Activated T-cell treated with anti-CD3 and anti-CD28 coated beads, Interleukin-2, amount 50 U/mL, for 72 hours (primary cell): Measurements from ENCODE around the gene SMARCD1. TPM values are rescaled to one million over a fixed set of nuclear protein-coding genes. Genes with fewer than 3 reads are reported as not detected.

ENCODE experiments used
- ATAC-seq, 2 donors: fragments of 150-1000 bp; cut with Tn5 transposase; replicated peaks in 1 of 2; 2 replicates each; pipeline ENCODE4 v1.10.0; 2021; ENCODE audit warnings: moderate library complexity in 2 of 2, mild to moderate bottlenecking in 1 of 2
- DNase-seq, 2 donors: peaks; one replicate each; pipeline ENCODE4 v3.0.0; 2021 to 2022; ENCODE audit warnings: mixed read lengths in 1 of 2
- H3K27ac Mint-ChIP-seq: one replicate; pipeline ENCODE4 v1.8.0; 2022; ENCODE audit warnings: mild to moderate bottlenecking, moderate library complexity, mixed read lengths
- H3K27me3 Mint-ChIP-seq: one replicate; pipeline ENCODE4 v1.8.0; 2022; ENCODE audit warnings: low read depth, mixed read lengths
- H3K36me3 Mint-ChIP-seq, 2 donors: one replicate each; pipeline ENCODE4 v1.8.0; 2022; ENCODE audit warnings: mixed read lengths in 2 of 2, mild to moderate bottlenecking in 1 of 2; ENCODE audit not compliant: insufficient read depth in 2 of 2
- H3K4me1 Mint-ChIP-seq: one replicate; pipeline ENCODE4 v1.8.0; 2022; ENCODE audit warnings: low read depth, mixed read lengths
- H3K4me3 Mint-ChIP-seq, 2 donors: one replicate each; pipeline ENCODE4 v1.8.0; 2022; ENCODE audit warnings: mild to moderate bottlenecking in 2 of 2, mixed read lengths in 2 of 2, moderate library complexity in 2 of 2
- H3K9me3 Mint-ChIP-seq, 2 donors: one replicate each; pipeline ENCODE4 v1.8.0; 2022; ENCODE audit warnings: mixed read lengths in 2 of 2
- total RNA-seq, 2 donors: library from RNA; stranded (reverse); gene quantifications; one replicate each; pipeline ENCODE4 v1.2.3, GENCODE V29; 2022

The SMARCD1 gene
- total RNA-seq, result 100 to 1,000 TPM in 1 of 2 donors, 10 to 100 TPM in 1; 91.0 to 111 TPM

DNA sequence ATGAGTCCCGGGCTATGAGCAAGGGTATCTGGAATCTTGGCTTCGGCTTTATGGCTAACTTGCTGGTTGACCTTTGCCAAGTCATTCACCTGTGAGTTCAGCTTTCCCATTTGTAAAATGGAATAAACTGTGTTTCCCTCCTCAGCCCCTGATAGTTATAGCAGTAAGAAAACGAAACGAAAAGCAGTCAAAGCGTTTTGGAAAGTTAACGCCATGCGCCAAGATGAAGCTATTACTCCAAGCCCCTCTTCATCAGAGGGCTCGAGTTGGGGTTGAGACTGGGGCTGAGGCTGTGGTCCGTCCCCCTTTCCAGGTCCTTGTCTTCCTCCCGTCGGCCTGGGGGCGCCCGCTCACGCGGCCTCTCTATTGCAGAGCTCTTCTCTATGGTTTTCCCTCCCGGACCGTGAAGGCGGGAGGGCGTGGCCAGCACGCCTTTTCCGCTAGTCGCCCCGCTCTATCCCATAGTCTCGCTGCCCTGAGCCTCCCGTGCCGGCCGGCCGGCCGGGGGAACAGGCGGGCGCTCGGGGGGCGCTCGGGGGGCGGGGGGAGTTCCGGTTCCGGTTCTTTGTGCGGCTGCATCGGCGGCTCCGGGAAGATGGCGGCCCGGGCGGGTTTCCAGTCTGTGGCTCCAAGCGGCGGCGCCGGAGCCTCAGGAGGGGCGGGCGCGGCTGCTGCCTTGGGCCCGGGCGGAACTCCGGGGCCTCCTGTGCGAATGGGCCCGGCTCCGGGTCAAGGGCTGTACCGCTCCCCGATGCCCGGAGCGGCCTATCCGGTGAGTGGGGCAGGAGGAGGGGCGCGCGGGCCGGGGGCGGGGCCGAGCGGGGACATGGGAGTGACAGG, at the start of gene SMARCD1:
TSS of gene SMARCD1 (plus strand) at position 568 of the 840 bp plus-strand sequence. CDS start at position 596, 28 bp downstream.
- peaks cover 56% of the 10 kb centered on the region for H3K4me1 Mint-ChIP-seq
- H3K36me3 Mint-ChIP-seq, result peaks cover 2 to 9% of the 10 kb centered on the region in 2 donors
- no peaks in the 10 kb centered on the region for H3K9me3 Mint-ChIP-seq
- peak; percentile 86 to 91 for ATAC-seq
- H3K27ac Mint-ChIP-seq, result peak within 1 kb of the TSS; percentile 96
- H3K27me3 Mint-ChIP-seq, result no peaks in the 10 kb centered on the region
- peak; percentile 87 to 90 for DNase-seq
- peak within 1 kb of the TSS; percentile 92 to 93 for H3K4me3 Mint-ChIP-seq

DNA sequence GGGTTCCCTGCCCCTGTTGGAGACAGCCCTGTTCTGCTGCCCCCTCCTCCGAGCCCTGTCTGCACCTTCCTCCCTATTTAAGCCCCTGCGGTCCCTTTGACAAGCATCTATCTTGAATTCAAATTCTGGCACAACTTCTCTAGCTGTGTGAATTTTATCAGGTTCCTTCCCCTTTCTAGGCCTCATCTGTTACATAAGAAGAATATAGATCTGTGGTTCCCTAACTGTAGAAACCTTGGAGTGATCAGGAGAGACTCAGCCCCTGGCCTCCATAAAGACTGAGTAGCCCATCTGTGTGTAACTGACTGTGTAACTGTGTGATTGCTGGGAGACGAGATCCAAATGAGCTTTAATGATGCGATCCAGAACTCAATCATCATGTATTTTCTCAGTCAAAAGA, 46.8 kb upstream of the SMARCD1 start:
- no peaks in the 10 kb centered on the region for H3K36me3 Mint-ChIP-seq
- H3K4me3 Mint-ChIP-seq, result no peak overlapping the region
- ATAC-seq, result no peak
- H3K9me3 Mint-ChIP-seq, result no peaks in the 10 kb centered on the region
- H3K27ac Mint-ChIP-seq, result no peak overlapping the region
- H3K27me3 Mint-ChIP-seq, result peaks cover 22% of the 10 kb centered on the region
- H3K4me1 Mint-ChIP-seq, result peaks cover 27% of the 10 kb centered on the region
- no peak for DNase-seq

DNA sequence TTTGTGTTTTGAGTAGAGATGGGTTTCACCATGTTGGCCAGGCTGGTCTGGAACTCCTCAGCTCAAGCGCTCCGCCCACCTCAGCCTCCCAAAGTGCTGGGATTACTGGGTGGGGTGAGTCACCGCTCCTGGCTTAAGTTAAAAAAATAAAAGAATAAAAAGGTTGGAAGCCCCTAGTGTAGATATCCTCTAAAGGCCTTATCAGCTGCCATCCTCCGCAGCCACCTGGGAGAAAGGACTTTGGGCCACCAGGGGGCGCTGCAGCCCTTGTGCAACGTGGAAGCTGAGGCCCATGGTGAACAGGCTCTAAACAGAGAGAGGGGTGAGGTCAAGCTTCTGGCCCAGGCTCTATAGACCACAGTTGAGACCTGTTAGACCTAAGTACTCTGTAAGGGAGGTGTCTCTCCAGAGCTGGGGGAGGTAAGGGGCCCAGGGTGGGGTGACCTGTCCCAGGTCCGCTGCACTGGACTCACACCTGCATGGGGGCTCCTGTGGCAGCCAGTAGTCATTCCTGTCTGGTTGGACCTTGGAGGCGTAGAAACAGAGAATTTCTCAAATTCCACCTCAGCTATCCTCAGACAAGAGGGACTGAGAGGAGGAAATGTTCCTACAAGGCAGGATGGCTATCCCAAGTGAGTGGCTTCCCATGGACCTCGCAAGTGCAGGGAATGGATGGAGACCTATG, 45.8 kb upstream of the SMARCD1 start:
- Mint-ChIP-seq H3K27me3 (peaks cover 18% of the 10 kb centered on the region), H3K9me3 (no peaks in the 10 kb centered on the region), H3K27ac (peak overlapping the region; percentile 22), H3K4me3 (no peak overlapping the region), H3K36me3 (no peaks in the 10 kb centered on the region), H3K4me1 (peaks cover 35% of the 10 kb centered on the region)
- DNase-seq (peak; percentile 87 to 92), ATAC-seq (peak; percentile 59 to 74)

DNA sequence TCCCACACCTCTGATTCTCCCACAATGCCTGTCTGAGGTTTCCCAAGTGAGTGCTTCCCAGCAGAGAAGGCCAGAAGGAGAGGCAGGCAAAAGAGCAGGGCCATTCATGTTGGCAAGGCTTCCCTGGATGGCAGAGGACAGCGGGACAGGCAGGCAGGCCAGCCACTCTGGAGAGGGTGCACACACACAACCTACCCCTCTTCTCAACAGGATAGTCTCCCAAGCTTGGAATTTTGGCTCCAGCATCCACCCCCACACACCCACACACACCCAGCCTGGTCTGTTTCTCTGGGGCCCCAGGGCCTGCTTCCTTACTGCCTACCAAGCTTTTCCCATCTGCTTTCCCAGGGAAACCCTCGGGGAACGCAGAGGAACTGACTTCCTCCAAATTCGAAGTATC, 44.5 kb upstream of the SMARCD1 start:
- Mint-ChIP-seq H3K36me3 (no peaks in the 10 kb centered on the region), H3K27me3 (peaks cover 10% of the 10 kb centered on the region), H3K27ac (no peak overlapping the region), H3K4me1 (peaks cover 37% of the 10 kb centered on the region), H3K4me3 (no peak overlapping the region), H3K9me3 (no peaks in the 10 kb centered on the region)
- ATAC-seq (no peak), DNase-seq (no peak)

DNA sequence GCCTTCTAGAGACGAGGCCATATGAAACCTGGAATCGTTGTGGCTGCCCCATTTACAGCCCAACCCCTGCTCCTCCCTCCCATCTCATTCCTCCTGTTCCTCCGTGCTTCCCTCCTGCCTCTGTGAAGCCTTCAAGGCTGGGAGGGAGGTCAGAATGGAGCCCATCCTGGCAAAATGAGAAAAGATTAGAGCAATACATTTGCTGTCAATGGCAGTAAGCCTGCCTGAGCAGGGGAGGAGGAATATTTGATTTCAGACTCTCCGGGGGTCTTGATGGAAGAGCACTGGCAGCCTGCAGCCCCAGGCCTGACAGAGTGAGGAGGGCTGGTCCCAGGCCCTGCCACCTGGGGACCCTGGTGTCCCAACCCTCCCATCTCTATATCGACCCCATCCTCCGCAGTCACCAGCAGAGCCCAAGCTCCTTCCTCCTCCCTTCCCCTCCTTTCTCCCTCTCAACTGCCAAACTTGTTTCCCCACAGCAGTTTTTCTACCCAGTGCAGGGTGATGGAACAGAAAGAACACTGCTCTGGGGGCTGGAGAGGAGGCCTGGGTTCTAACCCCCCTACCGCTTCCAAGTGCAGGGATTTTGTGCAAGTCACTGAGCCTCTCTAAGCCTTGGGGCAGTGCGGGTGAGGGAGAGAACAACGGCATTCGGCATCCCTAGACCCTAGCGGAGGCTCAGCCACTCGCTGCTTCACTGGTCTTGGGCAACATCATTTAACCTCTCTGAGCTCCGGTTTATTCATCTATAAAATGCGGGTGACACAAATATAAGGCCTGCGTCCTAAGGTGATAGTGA, 43.9 kb upstream of the SMARCD1 start:
- H3K4me1 Mint-ChIP-seq, result peaks cover 37% of the 10 kb centered on the region
- ATAC-seq, result no peak
- H3K27ac Mint-ChIP-seq, result no peak overlapping the region
- no peaks in the 10 kb centered on the region for H3K36me3 Mint-ChIP-seq
- peaks cover 4% of the 10 kb centered on the region for H3K27me3 Mint-ChIP-seq
- no peaks in the 10 kb centered on the region for H3K9me3 Mint-ChIP-seq
- H3K4me3 Mint-ChIP-seq, result no peak overlapping the region
- DNase-seq, result no peak

DNA sequence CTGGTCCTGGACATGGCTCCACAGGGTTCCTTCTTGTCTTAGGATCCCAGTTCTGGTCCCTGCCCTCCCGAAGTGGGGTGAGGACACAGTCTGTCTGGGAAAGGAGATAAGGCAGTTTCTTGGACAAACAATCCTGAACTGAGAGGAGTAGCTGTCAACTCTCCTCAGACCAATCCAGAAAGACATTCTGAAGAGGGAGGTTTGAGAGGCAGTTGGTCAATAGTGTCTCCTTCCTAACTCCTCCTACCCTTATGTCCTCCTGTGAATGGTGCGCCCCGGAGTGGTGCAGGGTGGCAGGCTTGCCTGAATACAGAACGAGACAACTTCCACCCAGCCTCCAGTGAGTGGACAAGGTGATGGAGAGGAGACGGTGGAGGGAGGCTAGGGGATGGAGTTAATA, 43.2 kb upstream of the SMARCD1 start:
- Mint-ChIP-seq H3K27ac (no peak overlapping the region), H3K36me3 (no peaks in the 10 kb centered on the region), H3K9me3 (no peaks in the 10 kb centered on the region), H3K27me3 (no peaks in the 10 kb centered on the region), H3K4me1 (peaks cover 37% of the 10 kb centered on the region), H3K4me3 (peak overlapping the region in 1 of 2 donors; percentile 36)
- DNase-seq (no peak), ATAC-seq (no peak)

DNA sequence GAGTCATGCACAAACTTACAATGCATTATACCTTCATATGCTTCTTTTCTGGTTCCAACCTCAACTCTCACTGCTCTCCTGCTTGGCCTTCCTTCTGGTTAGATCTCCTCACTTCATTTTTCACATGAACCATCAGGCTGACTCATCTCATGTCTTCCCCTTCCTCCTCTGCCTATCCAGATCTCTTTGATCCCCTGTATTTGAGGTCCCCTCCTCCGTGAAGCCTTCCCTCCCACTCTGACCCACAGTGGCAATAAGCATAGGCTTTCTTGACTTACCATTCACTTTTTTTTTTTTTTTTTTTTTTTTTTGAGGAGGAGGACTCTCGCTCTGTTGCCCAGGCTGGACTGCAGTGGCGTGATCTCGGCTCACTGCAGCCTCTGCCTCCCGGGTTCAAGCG, 42.4 kb upstream of the SMARCD1 start:
- peaks cover 37% of the 10 kb centered on the region for H3K4me1 Mint-ChIP-seq
- H3K4me3 Mint-ChIP-seq, result no peak overlapping the region
- no peak overlapping the region for H3K27ac Mint-ChIP-seq
- ATAC-seq (peak; percentile 43 to 56), DNase-seq (peak in 1 of 2 donors; percentile 33)
- H3K9me3 Mint-ChIP-seq, result no peaks in the 10 kb centered on the region
- no peaks in the 10 kb centered on the region for H3K27me3 Mint-ChIP-seq
- no peaks in the 10 kb centered on the region for H3K36me3 Mint-ChIP-seq

DNA sequence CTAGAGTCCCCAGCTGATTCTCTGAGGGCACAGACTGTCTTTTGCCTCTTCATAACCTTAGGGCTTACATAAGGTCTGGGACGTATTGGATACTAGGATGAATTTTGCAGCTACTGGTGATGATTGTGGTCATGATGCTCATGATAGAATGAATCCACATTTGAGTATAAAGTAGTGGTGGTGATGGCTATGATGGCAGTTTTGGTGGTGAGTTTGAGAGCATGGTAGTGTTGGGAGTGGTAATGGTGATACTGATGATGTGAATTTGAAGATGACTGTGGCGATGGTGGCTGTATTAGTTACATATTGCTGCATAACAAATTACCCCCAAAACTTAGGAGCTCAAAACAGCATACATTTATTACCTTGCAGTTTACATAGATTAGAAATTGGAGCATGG, 41.8 kb upstream of the SMARCD1 start:
- peaks cover 37% of the 10 kb centered on the region for H3K4me1 Mint-ChIP-seq
- no peak overlapping the region for H3K4me3 Mint-ChIP-seq
- H3K36me3 Mint-ChIP-seq, result no peaks in the 10 kb centered on the region
- no peak overlapping the region for H3K27ac Mint-ChIP-seq
- no peaks in the 10 kb centered on the region for H3K27me3 Mint-ChIP-seq
- DNase-seq (no peak), ATAC-seq (peak; percentile 60 to 62)
- no peaks in the 10 kb centered on the region for H3K9me3 Mint-ChIP-seq

DNA sequence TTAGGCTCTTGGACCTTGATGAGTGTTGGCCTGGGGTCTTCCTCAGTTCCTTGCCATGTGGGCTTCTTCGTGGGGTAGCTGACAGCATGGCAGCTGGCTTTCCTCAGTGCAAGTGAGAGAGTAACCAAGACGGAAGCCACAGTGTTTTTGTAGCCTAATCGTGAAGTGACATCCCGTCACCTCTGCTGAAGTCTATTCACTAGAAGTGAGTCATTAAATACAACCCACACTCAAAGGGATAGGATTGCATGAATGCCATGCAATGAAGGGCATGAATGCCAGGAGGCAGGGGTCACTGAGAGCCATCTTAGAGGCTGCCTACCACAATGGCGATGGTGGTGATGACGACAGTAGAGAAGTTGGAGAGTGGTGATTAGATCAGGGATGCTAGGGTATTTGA, 41.3 kb upstream of the SMARCD1 start:
- H3K9me3 Mint-ChIP-seq, result no peaks in the 10 kb centered on the region
- DNase-seq (peak in 1 of 2 donors; percentile 22), ATAC-seq (peak; percentile 66 to 73)
- peaks cover 37% of the 10 kb centered on the region for H3K4me1 Mint-ChIP-seq
- no peaks in the 10 kb centered on the region for H3K36me3 Mint-ChIP-seq
- H3K4me3 Mint-ChIP-seq, result peak overlapping the region in 1 of 2 donors; percentile 13
- no peak overlapping the region for H3K27ac Mint-ChIP-seq
- H3K27me3 Mint-ChIP-seq, result no peaks in the 10 kb centered on the region

DNA sequence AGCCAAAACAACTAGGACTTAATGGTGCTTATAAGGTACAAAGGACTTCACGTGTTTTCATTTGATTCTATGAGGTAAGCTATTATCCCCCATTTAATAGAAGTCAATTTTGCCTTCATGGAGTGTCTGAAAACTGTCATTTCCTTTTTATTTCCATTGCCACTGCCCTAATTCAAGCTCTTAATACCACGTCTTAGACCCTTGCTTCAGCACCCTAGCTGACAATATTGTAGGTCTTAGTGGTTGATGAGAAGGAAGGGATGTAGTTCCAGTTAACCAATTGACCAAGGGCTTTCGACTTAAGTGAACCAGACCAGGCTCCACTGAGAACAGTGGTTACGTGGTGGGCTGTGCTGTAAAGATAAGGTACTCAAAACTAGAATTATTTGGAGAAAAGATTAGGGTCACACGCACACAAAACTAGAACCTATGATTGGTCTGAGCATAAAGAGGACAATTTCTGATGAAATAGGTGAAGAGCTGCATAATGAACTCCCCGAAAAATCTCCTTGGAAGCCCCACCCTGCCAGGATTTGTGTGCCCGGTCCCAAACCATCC, 37.4 kb upstream of the SMARCD1 start:
- Mint-ChIP-seq H3K4me3 (no peak overlapping the region), H3K9me3 (no peaks in the 10 kb centered on the region), H3K36me3 (no peaks in the 10 kb centered on the region), H3K27ac (no peak overlapping the region), H3K27me3 (peaks cover 35% of the 10 kb centered on the region), H3K4me1 (peaks cover 25% of the 10 kb centered on the region)
- no peak for ATAC-seq
- no peak for DNase-seq

DNA sequence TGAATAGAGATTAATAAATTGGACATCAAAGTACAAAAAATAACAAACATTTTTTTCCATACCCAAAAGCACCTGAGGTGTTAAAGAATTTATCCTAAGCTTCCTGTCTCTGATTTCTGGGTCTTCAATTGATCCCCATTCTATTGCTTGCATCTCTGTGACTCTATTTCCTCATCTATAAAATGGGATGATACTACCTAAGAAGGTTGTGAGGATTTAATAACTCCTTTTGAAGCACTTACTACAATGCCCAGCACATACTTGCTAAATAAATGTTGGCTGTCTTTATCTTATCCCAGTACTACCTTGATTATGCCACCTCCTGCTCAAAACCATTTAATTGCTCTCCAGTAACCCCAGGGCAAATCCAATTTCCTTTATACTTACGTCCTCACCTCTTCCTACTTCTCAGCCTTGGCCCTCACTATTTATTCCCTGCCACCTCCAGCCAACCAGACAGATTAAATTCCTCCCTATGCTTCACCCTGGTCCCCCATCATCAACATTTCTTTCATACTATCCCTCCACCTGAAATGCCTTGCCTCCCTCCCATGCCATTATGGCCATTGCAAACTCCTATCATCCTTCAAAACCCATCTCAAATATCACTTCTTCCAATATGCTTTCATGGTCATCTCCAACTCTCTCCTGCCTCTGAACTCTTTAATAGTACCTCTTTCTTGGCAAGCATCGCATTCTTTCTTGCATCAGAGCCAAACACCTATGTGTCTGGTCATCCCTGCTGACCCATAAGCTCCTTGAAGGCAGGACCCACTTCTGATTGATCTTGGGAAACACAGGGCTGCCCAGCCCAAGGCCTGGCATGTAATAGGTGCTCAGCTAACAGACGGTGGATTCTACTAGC, 35.7 kb upstream of the SMARCD1 start:
- ATAC-seq (no peak), DNase-seq (no peak)
- Mint-ChIP-seq H3K27ac (no peak overlapping the region), H3K4me3 (no peak overlapping the region), H3K4me1 (peaks cover 8% of the 10 kb centered on the region), H3K36me3 (no peaks in the 10 kb centered on the region), H3K9me3 (no peaks in the 10 kb centered on the region), H3K27me3 (peaks cover 39% of the 10 kb centered on the region)

DNA sequence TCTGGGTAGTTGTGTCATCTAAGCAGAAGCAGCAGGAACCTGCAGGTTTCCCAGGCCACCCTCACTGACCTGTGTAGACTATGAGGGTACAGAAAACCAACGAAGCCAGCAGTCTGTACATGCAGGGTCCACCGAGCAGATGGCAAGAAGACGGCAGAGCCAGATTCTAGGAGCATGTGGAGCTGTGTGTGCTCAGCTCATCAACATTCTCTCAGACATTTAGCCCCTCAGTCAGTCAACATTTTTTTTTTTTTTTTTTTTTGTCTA, 35.1 kb upstream of the SMARCD1 start:
- DNase-seq (no peak), ATAC-seq (no peak)
- Mint-ChIP-seq H3K4me1 (peaks cover 7% of the 10 kb centered on the region), H3K9me3 (no peaks in the 10 kb centered on the region), H3K4me3 (no peak overlapping the region), H3K27ac (no peak overlapping the region), H3K36me3 (no peaks in the 10 kb centered on the region), H3K27me3 (peaks cover 39% of the 10 kb centered on the region)
